HEK293T (cell line): Measurements from ENCODE around the gene CAVIN1.

Source experiments
- ARNT ChIP-seq: fragments of 450-650 bp; IDR thresholded peaks from 2 replicates; pipeline ENCODE4 v1.6.1; 2017; ENCODE audit warnings: mild to moderate bottlenecking
- BHLHE40 ChIP-seq: fragments of 450-650 bp; IDR thresholded peaks from 2 replicates; pipeline ENCODE4 v1.6.1; 2016; ENCODE audit warnings: mild to moderate bottlenecking, moderate library complexity, borderline replicate concordance
- CTBP1 ChIP-seq: fragments of 450-650 bp; IDR thresholded peaks from 2 replicates; pipeline ENCODE4 v1.6.1; 2016; ENCODE audit warnings: borderline replicate concordance
- ELF4 ChIP-seq: fragments of 450-650 bp; IDR thresholded peaks from 2 replicates; pipeline ENCODE4 v1.6.1; 2017; ENCODE audit warnings: antibody characterized with exemption
- FOXA1 ChIP-seq: fragments of 450-650 bp; IDR thresholded peaks from 2 replicates; pipeline ENCODE4 v1.6.1; 2016; ENCODE audit warnings: mild to moderate bottlenecking
- FOXK2 ChIP-seq: fragments of 450-650 bp; IDR thresholded peaks from 2 replicates; pipeline ENCODE4 v1.6.1; 2016; ENCODE audit warnings: mild to moderate bottlenecking
- FOXM1 ChIP-seq: fragments of 450-650 bp; IDR thresholded peaks from 2 replicates; pipeline ENCODE4 v1.6.1; 2017; ENCODE audit warnings: mild to moderate bottlenecking, borderline replicate concordance
- HDGF ChIP-seq: fragments of 450-650 bp; IDR thresholded peaks from 2 replicates; pipeline ENCODE4 v1.6.1; 2017; ENCODE audit warnings: antibody characterized with exemption, borderline replicate concordance
- LEF1 ChIP-seq: fragments of 450-650 bp; IDR thresholded peaks from 2 replicates; pipeline ENCODE4 v1.6.1; 2017; ENCODE audit warnings: mild to moderate bottlenecking, borderline replicate concordance
- SP1 ChIP-seq: fragments of 450-650 bp; IDR thresholded peaks from 2 replicates; pipeline ENCODE4 v1.6.1; 2017
- SUZ12 ChIP-seq: fragments of 450-650 bp; IDR thresholded peaks from 2 replicates; pipeline ENCODE4 v1.6.1; 2016; ENCODE audit warnings: mild to moderate bottlenecking
- TARDBP ChIP-seq: fragments of 450-650 bp; IDR thresholded peaks from 2 replicates; pipeline ENCODE4 v1.6.1; 2016
- ZNF384 ChIP-seq: fragments of 450-650 bp; IDR thresholded peaks from 2 replicates; pipeline ENCODE4 v1.6.1; 2016

DNA sequence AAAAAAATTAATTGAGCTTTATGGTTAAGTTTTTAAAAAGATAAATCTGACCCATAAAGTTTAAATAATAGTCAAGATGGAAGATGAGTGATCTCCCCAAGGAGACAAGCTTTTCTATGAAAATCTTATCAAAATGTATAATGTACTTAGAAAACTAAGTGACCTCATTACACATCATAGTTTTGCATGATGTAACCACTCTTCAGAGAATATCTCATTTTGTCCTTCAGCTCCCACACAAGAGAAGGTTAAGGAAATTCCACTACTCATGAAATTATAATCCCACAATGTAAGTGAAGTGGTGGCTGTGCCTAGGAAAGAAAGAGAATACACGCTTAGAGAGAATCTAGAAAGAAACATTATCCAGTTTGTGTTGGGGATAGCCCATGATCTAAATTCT is 49.2 kb downstream of the CAVIN1 start:
- TF ChIP-seq SP1 (no peak), CTBP1 (no peak), HDGF (no peak), TARDBP (no peak), FOXM1 (no peak), ZNF384 (no peak), FOXA1 (no peak), BHLHE40 (no peak), ELF4 (no peak), SUZ12 (no peak), FOXK2 (no peak), ARNT (no peak), LEF1 (no peak)
